HCT116 (cell line): ENCODE results near the gene MXD1. TPM values are rescaled to one million over a fixed set of nuclear protein-coding genes. Genes with fewer than 3 reads are reported as not detected.

Experiments used
- ATAC-seq: fragments of 200-7000 bp; cut with Tn5 transposase; 2 replicates; pipeline ENCODE4 v1.9.1; 2020; ENCODE audit warnings: mild to moderate bottlenecking, moderate library complexity
- BruUV-seq: library from RNA; stranded (reverse); fragments of 400-500 nt; replicated peaks from 2 replicates; lab custom pipeline; 2021; lab: Mats Ljungman, UMichigan
- CTCF ChIA-PET: fragments of 300-600 bp; sonication (Branson Sonifier 250); formaldehyde crosslinking; loops from one replicate; lab custom pipeline; 2021; ENCODE audit warnings: antibody characterized with exemption; lab: Charles Lee
- POLR2A ChIA-PET: fragments of 300-600, 350-600 bp; sonication (Branson Sonifier 250); formaldehyde crosslinking; loops from one replicate; lab custom pipeline; 2021; ENCODE audit warnings: antibody characterized with exemption; lab: Charles Lee
- RAD21 ChIA-PET, 2 experiments: fragments of 300-600 bp; sonication (Branson Sonifier 250); formaldehyde crosslinking; loops; one replicate each; lab custom pipeline; 2023; ENCODE audit warnings: low total read pairs in 2 of 2; ENCODE audit not compliant: uncharacterized antibody in 2 of 2, unreplicated experiment in 2 of 2, low non-redundant PET in 1 of 2; lab: Charles Lee
- DNase-seq: peaks from one replicate; pipeline ENCODE4 v3.0.0-alpha.2; 2010; ENCODE audit warnings: low read depth, low spot score
- H2AFZ ChIP-seq: fragments of 200-600 bp; shearing (Covaris generic), sonication (generic); 2 replicates; pipeline ENCODE4 v1.6.1; 2017; ENCODE audit warnings: low read depth, mixed run types, mixed read lengths, antibody characterized with exemption, low read length; ENCODE audit not compliant: poor library complexity, severe bottlenecking
- H3K27ac ChIP-seq: 2 replicates; pipeline ENCODE4 v1.5.1; 2012; ENCODE audit warnings: low read depth, low read length
- H3K27me3 ChIP-seq: fragments of 200-600 bp; sonication (generic); 2 replicates; pipeline ENCODE4 v1.6.1; 2016; ENCODE audit warnings: mixed run types, low read length, mixed read lengths; ENCODE audit not compliant: insufficient read depth
- H3K36me3 ChIP-seq, 2 experiments: fragments of 200-500 bp in 1 of 2; fragments of 200-600 bp in 1 of 2; sonication (Bioruptor generic) in 1 of 2; sonication (generic) in 1 of 2; 2 replicates each; pipeline versions ENCODE4 v1.5.1 to v1.6.1; 2014 to 2016; ENCODE audit warnings: low read length in 2 of 2, inconsistent platforms in 1 of 2, mixed read lengths in 1 of 2, mixed run types in 1 of 2; ENCODE audit not compliant: insufficient read depth in 2 of 2, control insufficient read depth in 1 of 2
- H3K4me1 ChIP-seq, 2 experiments: fragments of 200-600 bp in 1 of 2; sonication (generic) in 1 of 2; 2 replicates each; pipeline versions ENCODE4 v1.5.1 to v1.6.1; 2012 to 2017; ENCODE audit warnings: low read length in 2 of 2, inconsistent platforms in 1 of 2, mild to moderate bottlenecking in 1 of 2, mixed read lengths in 1 of 2, mixed run types in 1 of 2, moderate library complexity in 1 of 2; ENCODE audit not compliant: insufficient read depth in 2 of 2, control insufficient read depth in 1 of 2
- H3K4me2 ChIP-seq: fragments of 200-600 bp; sonication (generic); 2 replicates; pipeline ENCODE4 v1.6.1; 2017; ENCODE audit warnings: mixed run types, low read length, mixed read lengths
- H3K4me3 ChIP-seq, 2 experiments: fragments of 200-600 bp in 1 of 2; sonication (generic) in 1 of 2; replicated peaks in 1 of 2; 2 replicates each; pipeline ENCODE4 v1.5.1; 2011 to 2016; ENCODE audit warnings: low read length in 2 of 2, control low read depth in 1 of 2, low read depth in 1 of 2, mild to moderate bottlenecking in 1 of 2, mixed read lengths in 1 of 2, mixed run types in 1 of 2
- H3K79me2 ChIP-seq: fragments of 200-600 bp; sonication (generic); 2 replicates; pipeline ENCODE4 v1.6.1; 2017; ENCODE audit warnings: mild to moderate bottlenecking, mixed run types, low read length, moderate library complexity, mixed read lengths; ENCODE audit not compliant: insufficient read depth
- H3K9ac ChIP-seq: fragments of 200-600 bp; sonication (generic); 2 replicates; pipeline ENCODE4 v1.6.1; 2016; ENCODE audit warnings: low read length, mixed read lengths
- H3K9me2 ChIP-seq: fragments of 200-600 bp; sonication (generic), shearing (Covaris generic); 2 replicates; pipeline ENCODE4 v1.6.1; 2017; ENCODE audit warnings: mixed run types, mild to moderate bottlenecking, moderate library complexity; ENCODE audit not compliant: insufficient read depth
- H3K9me3 ChIP-seq, 2 experiments: fragments of 200-500 bp in 1 of 2; fragments of 200-600 bp in 1 of 2; sonication (Bioruptor generic) in 1 of 2; sonication (generic) in 1 of 2; 2 replicates each; pipeline ENCODE4 v1.6.1; 2014 to 2017; ENCODE audit warnings: low read length in 2 of 2, mixed read lengths in 2 of 2, inconsistent platforms in 1 of 2, low read depth in 1 of 2, mild to moderate bottlenecking in 1 of 2, mixed run types in 1 of 2, moderate library complexity in 1 of 2; ENCODE audit not compliant: control insufficient read depth in 1 of 2, insufficient read depth in 1 of 2
- H4K20me1 ChIP-seq: fragments of 200-600 bp; sonication (generic), shearing (Covaris generic); 2 replicates; pipeline ENCODE4 v1.6.1; 2017; ENCODE audit warnings: mixed run types, mild to moderate bottlenecking, moderate library complexity; ENCODE audit not compliant: insufficient read depth
- CBX3 ChIP-seq: IDR thresholded peaks from 2 replicates; pipeline ENCODE4 v1.6.1; 2012; ENCODE audit warnings: low read depth
- CEBPB ChIP-seq: IDR thresholded peaks from 2 replicates; pipeline ENCODE4 v1.6.1; 2012; ENCODE audit warnings: low read depth
- EZH2 ChIP-seq: fragments of 200-600 bp; sonication (generic); IDR thresholded peaks from 2 replicates; pipeline ENCODE4 v1.6.1; 2017; ENCODE audit warnings: antibody characterized with exemption, mixed run types
- EZH2phosphoT487 ChIP-seq: fragments of 200-600 bp; IDR thresholded peaks from 2 replicates; pipeline ENCODE4 v1.6.1; 2018; ENCODE audit warnings: antibody characterized with exemption, borderline replicate concordance
- FOSL1 ChIP-seq: IDR thresholded peaks from 2 replicates; pipeline ENCODE4 v1.6.1; 2012; ENCODE audit warnings: low read depth
- JUND ChIP-seq: IDR thresholded peaks from 2 replicates; pipeline ENCODE4 v1.6.1; 2012
- MAX ChIP-seq: IDR thresholded peaks from 2 replicates; pipeline ENCODE4 v1.6.1; 2012
- POLR2A ChIP-seq: IDR thresholded peaks from 2 replicates; pipeline ENCODE4 v1.7.0; 2011; ENCODE audit warnings: borderline replicate concordance; ENCODE audit not compliant: insufficient read depth, insufficient read length; ENCODE audit errors: extremely low read depth
- REST ChIP-seq: IDR thresholded peaks from 2 replicates; pipeline ENCODE4 v1.6.1; 2012; ENCODE audit warnings: low read depth
- SIN3A ChIP-seq: IDR thresholded peaks from 2 replicates; pipeline ENCODE4 v1.6.1; 2012; ENCODE audit warnings: low read depth
- SP1 ChIP-seq: IDR thresholded peaks from 2 replicates; pipeline ENCODE4 v1.6.1; 2012; ENCODE audit warnings: low read depth
- TCF7L2 ChIP-seq: IDR thresholded peaks from 2 replicates; pipeline ENCODE4 v1.7.0; 2011; ENCODE audit warnings: borderline replicate concordance, inconsistent platforms; ENCODE audit not compliant: insufficient read depth, insufficient read length; ENCODE audit errors: extremely low read depth
- YY1 ChIP-seq: IDR thresholded peaks from 2 replicates; pipeline ENCODE4 v1.6.1; 2011; ENCODE audit warnings: low read length, low read depth, moderate library complexity, mild to moderate bottlenecking; ENCODE audit not compliant: insufficient replicate concordance; ENCODE audit errors: extremely low read depth
- intact Hi-C: fragments of 100-400 bp; cut with micrococcal nuclease; formaldehyde crosslinking; loops from 2 replicates; pipeline ENCODE4 v1.10.0; 2022
- total RNA-seq: library from RNA; stranded (reverse); gene quantifications from one replicate; pipeline ENCODE4 v1.2.1, GENCODE V29; 2021; ENCODE audit not compliant: unreplicated experiment

Gene MXD1
- total RNA-seq, 1 experiment from 2014 or later = 10.3 TPM

GRCh38 chr2:69947325-69947931 lies 32.5 kb downstream of the MXD1 start:
- ChIA-PET POLR2A (interaction anchor here (1.1 kb wide), 1 partner anchor 33 kb away, joined by 3 read pairs; the partner anchor contains the start of gene MXD1), RAD21 (no interaction called here), CTCF (interaction anchor here (1.3 kb wide), 1 partner anchor 223 kb away, joined by 4 read pairs; no protein-coding TSS in a partner anchor)
- peaks cover 19 to 32% of the 10 kb centered on the region in 2 experiments for H3K4me1 ChIP-seq
- H4K20me1 ChIP-seq = no peaks in the 10 kb centered on the region
- no peaks in the 10 kb centered on the region for H3K36me3 ChIP-seq
- no peaks in the 10 kb centered on the region for H3K9me2 ChIP-seq
- peak overlapping the region; percentile 33 for H3K9ac ChIP-seq
- intact Hi-C loops = no loop called here
- H3K27me3 ChIP-seq = no peaks in the 10 kb centered on the region
- H3K27ac ChIP-seq = peak overlapping the region; percentile 15; the same call in 1 of the 2 replicates
- no peaks in the 10 kb centered on the region for H3K9me3 ChIP-seq
- BruUV-seq = no TSS peak
- no peaks in the 10 kb centered on the region for H3K79me2 ChIP-seq
- ATAC-seq (peak; percentile 35), DNase-seq (no peak)
- H3K4me3 ChIP-seq = peak overlapping the region in 1 of 2 experiments; percentile 17; a peak in 2 of 4 replicates
- TF ChIP-seq SIN3A = no peak
- TF ChIP-seq SP1 = peak; percentile 74
- TF ChIP-seq JUND = peak; percentile 82
- TF ChIP-seq POLR2A = no peak
- no peak for TF ChIP-seq EZH2
- no peak for TF ChIP-seq MAX
- TF ChIP-seq TCF7L2 = no peak
- no peak for TF ChIP-seq YY1
- TF ChIP-seq CBX3 = peak; percentile 33; the same call in 1 of the 2 replicates
- peak; percentile 41; the same call in 1 of the 2 replicates for TF ChIP-seq CEBPB
- TF ChIP-seq REST = no peak
- TF ChIP-seq EZH2phosphoT487 = no peak
- TF ChIP-seq FOSL1 = peak; percentile 81
- H3K4me2 ChIP-seq = peak overlapping the region; percentile 68
- H2AFZ ChIP-seq = no peak overlapping the region
